Nephron progenitor cell (in vitro differentiated cells): ENCODE measurements around the gene FAH.

Source experiments
- DNase-seq: peaks from one replicate; pipeline ENCODE4 v3.0.0; 2021
- H3K27ac Mint-ChIP-seq: 2 replicates; pipeline ENCODE4 v1.8.0; 2021; ENCODE audit warnings: mild to moderate bottlenecking, moderate library complexity, mixed read lengths
- H3K27me3 Mint-ChIP-seq: 2 replicates; pipeline ENCODE4 v1.8.0; 2021; ENCODE audit warnings: mild to moderate bottlenecking, low read depth, mixed read lengths; ENCODE audit not compliant: poor library complexity
- H3K36me3 Mint-ChIP-seq: 2 replicates; pipeline ENCODE4 v1.8.0; 2021; ENCODE audit warnings: low read depth, mixed read lengths
- H3K4me1 Mint-ChIP-seq: 2 replicates; pipeline ENCODE4 v1.8.0; 2021; ENCODE audit warnings: mixed read lengths
- H3K4me3 Mint-ChIP-seq: 2 replicates; pipeline ENCODE4 v1.8.0; 2021; ENCODE audit warnings: mild to moderate bottlenecking, moderate library complexity, mixed read lengths
- H3K9me3 Mint-ChIP-seq: 2 replicates; pipeline ENCODE4 v1.8.0; 2021; ENCODE audit warnings: mild to moderate bottlenecking, moderate library complexity, mixed read lengths
- CTCF ChIP-seq: fragments of 200-600 bp; sonication (generic); IDR thresholded peaks from 2 replicates; pipeline ENCODE4 v1.5.0; 2021; ENCODE audit warnings: antibody characterized with exemption

FAH gene

GRCh38 chr15:80152896-80153876 is at the start of gene FAH:
TSS of gene FAH (plus strand) at chr15:80152999. CDS start at chr15:80153055, 56 bp downstream.
- peak; percentile 24 for DNase-seq
- Mint-ChIP-seq H3K4me1 (peaks cover 75% of the 10 kb centered on the region), H3K36me3 (peaks cover 4% of the 10 kb centered on the region), H3K4me3 (peak within 1 kb of the TSS; percentile 96), H3K9me3 (no peaks in the 10 kb centered on the region), H3K27ac (peak within 1 kb of the TSS; percentile 94), H3K27me3 (peaks cover 17% of the 10 kb centered on the region)
- TF ChIP-seq CTCF = no peak

- Mint-ChIP-seq H3K36me3 (peaks cover 14% of the 10 kb centered on the region), H3K27ac (no peak overlapping the region), H3K4me1 (peaks cover 27% of the 10 kb centered on the region), H3K27me3 (no peaks in the 10 kb centered on the region), H3K4me3 (no peak overlapping the region), H3K9me3 (no peaks in the 10 kb centered on the region)
- TF ChIP-seq CTCF = no peak
- DNase-seq = no peak
Observed at GRCh38 chr15:80105193-80105592, 47.6 kb upstream of the FAH start.

GRCh38 chr15:80105595-80105994 is 47.2 kb upstream of the FAH start:
- DNase-seq = no peak
- no peak for TF ChIP-seq CTCF
- Mint-ChIP-seq H3K9me3 (no peaks in the 10 kb centered on the region), H3K36me3 (peaks cover 12% of the 10 kb centered on the region), H3K27ac (no peak overlapping the region), H3K4me3 (no peak overlapping the region), H3K4me1 (peaks cover 27% of the 10 kb centered on the region), H3K27me3 (no peaks in the 10 kb centered on the region)

GRCh38 chr15:80106051-80106450 is 46.7 kb upstream of the FAH start:
- Mint-ChIP-seq H3K27ac (no peak overlapping the region), H3K36me3 (peaks cover 9% of the 10 kb centered on the region), H3K4me3 (no peak overlapping the region), H3K27me3 (no peaks in the 10 kb centered on the region), H3K9me3 (no peaks in the 10 kb centered on the region), H3K4me1 (peaks cover 27% of the 10 kb centered on the region)
- TF ChIP-seq CTCF = no peak
- DNase-seq = no peak

GRCh38 chr15:80107204-80107603 is 45.6 kb upstream of the FAH start:
- Mint-ChIP-seq H3K9me3 (no peaks in the 10 kb centered on the region), H3K4me3 (no peak overlapping the region), H3K27me3 (no peaks in the 10 kb centered on the region), H3K4me1 (peaks cover 25% of the 10 kb centered on the region), H3K27ac (no peak overlapping the region), H3K36me3 (peaks cover 4% of the 10 kb centered on the region)
- no peak for TF ChIP-seq CTCF
- DNase-seq = no peak

- TF ChIP-seq CTCF = no peak
- Mint-ChIP-seq H3K4me3 (no peak overlapping the region), H3K4me1 (peaks cover 24% of the 10 kb centered on the region), H3K9me3 (no peaks in the 10 kb centered on the region), H3K36me3 (peaks cover 4% of the 10 kb centered on the region), H3K27me3 (no peaks in the 10 kb centered on the region), H3K27ac (no peak overlapping the region)
- DNase-seq = no peak
Observed at GRCh38 chr15:80107774-80108173, 45.0 kb upstream of the FAH start.
